HG03457 (cell line): ENCODE results near the gene HOXB2.

ENCODE experiments used
- ATAC-seq: cut with Tn5 transposase; IDR thresholded peaks from one replicate; pipeline ENCODE4 v1.9.1; 2021; ENCODE audit warnings: moderate number of reproducible peaks; ENCODE audit not compliant: unreplicated experiment

Gene HOXB2

DNA sequence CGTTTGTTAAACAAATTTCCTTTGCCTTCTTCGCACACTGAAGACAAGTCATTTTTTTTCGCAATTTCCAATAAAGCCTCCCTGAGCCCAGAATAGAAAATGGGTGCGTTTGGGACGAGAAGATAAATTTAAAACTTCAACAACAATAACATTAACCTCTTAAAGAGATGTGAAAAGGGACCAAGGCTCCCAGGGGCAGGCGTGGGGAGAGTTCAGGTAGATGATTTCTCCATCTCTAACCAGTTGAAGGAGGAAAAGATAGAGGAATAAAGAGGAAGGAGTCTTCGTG is 34.5 kb upstream of the HOXB2 start:
- no peak for ATAC-seq

DNA sequence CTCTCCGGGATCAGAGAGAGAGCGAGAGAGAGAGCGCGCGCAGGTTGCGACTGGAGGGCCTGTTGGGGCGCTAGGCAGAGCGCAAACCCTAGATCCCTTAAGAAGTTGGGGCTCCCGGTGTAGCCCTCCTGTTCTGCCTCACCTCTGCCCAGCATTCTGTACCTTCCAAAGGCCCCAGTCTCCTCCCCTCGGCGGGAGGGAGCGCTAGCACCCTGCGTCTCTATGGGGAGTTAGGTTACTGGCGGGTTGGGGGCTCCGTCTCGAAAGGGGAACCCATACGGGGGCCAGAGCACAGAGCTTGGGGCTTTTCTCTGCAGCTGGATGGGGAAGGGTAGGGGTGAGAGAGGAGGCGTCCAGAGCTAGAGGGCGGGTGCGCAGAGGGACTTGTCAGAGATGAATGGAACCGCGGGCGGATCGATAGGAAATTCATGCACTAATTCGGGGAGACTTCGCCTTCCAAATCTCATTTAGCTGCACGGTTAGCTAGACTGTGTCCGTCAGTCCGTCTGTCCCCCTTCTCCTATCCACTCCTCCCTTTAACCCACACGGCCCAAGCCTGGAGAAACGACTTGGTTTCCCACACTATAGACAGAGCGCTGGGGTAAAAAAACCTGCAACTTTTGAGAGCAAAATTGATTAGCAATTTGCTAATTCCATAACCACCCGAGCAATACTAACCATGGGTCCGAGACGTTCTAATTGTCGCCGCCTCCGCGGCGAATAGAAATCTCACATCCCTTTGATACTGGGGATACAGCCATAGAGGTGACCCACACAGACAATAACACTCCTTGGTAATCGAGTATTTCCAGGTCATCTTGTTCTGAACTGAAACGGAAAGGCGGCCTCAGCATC is 33.9 kb upstream of the HOXB2 start:
- ATAC-seq = no peak

DNA sequence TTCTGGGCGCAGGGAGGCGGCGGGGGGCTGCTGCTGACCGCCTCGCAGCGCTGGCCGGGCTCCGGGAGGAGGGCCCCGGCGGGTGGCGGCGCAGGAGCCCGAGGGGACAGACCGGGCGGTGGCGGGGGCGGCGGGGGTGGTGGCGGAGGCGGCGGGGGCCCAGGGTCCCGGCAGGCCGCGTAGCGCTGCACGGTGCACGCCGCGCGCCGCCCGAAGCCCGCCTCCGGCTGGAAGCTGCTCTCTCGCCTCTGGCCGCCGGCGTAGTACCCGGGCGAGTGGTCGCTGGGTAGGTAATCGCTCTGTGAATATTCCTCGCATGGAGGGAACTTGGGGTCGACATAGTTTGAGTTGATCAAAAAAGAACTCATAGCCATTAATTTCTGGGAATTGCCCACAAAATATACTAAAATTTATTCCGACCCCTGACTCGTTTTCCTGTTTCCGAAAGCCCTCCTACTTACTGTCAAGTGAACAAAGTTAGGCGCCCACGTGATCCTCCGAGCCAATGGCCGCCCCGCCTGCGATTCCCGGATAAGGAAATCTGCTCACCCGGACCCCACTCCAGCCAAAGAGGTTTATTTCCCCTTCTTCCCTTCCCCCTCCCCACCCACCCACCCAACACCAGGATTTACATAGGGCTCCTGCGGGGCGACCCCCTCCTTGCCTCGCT is 33.2 kb upstream of the HOXB2 start, which contains the start of gene HOXB4:
HOXB4 (minus strand) TSS at position 405 of the 670 bp plus-strand sequence; CDS start at position 374, 31 bp downstream.
- ATAC-seq = no peak

DNA sequence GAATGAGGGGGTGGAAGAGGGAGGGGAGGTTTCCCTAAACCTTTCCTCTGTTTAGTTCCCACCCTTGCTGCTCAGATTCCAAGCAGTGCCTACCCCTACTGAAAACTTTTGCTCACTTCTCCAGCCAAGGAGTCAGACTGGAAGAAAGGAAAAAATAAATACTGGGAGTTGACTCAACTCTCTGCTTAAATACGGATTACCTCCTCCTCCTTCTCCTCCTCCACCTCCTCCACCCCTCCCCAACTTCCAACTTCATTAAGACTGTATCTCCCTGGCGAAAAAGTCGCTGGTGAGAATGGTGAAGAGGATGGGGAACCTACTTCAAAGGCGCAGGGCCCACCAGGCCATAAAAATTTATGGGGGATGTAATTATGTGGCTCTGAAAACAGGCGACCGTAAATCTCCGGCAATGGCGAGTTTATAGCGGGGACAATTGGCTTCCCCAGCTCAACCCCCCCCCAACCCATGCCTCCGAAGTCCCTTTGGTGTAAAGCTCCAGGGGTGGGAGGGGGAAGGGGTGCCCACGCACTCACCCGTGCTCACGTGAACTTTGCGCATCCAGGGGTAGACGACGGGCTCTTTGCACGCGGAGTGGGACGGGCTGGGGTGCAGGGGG is 32.5 kb upstream of the HOXB2 start:
- ATAC-seq = no peak

DNA sequence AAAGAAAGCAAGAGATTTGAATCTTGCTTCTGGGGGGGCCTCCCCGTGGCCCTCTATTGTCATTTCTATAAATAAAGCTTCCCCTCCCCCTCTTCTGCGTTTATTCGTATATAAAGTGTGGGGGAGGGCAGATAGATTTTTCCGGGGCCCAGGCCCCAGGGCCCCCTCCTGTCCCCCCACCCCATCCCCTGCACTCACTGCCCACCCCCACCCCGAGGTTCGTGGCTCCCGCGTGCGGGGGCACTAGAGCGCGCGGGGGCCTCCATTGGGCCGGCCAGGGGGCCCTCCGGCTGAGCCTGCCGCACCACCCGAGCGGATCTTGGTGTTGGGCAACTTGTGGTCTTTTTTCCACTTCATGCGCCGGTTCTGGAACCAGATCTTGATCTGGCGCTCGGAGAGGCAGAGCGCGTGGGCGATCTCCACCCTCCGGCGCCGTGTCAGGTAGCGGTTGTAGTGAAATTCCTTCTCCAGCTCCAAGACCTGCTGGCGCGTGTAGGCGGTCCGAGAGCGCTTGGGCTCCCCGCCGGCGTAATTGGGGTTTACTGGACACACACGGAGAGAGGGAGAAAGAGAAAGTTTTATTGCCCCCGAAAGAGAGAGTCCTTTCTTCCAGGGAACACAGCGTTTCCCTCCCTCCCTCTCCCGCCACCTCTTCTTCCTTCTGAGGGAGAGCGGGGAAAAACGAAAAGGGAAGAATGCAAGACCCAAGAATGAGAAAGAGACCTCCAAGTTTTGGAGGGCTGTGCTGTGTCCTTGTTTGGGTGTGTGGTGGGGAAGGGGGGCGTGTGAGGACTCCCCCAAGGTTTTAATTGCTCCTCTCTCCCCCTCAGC is 31.8 kb upstream of the HOXB2 start:
- ATAC-seq = no peak

DNA sequence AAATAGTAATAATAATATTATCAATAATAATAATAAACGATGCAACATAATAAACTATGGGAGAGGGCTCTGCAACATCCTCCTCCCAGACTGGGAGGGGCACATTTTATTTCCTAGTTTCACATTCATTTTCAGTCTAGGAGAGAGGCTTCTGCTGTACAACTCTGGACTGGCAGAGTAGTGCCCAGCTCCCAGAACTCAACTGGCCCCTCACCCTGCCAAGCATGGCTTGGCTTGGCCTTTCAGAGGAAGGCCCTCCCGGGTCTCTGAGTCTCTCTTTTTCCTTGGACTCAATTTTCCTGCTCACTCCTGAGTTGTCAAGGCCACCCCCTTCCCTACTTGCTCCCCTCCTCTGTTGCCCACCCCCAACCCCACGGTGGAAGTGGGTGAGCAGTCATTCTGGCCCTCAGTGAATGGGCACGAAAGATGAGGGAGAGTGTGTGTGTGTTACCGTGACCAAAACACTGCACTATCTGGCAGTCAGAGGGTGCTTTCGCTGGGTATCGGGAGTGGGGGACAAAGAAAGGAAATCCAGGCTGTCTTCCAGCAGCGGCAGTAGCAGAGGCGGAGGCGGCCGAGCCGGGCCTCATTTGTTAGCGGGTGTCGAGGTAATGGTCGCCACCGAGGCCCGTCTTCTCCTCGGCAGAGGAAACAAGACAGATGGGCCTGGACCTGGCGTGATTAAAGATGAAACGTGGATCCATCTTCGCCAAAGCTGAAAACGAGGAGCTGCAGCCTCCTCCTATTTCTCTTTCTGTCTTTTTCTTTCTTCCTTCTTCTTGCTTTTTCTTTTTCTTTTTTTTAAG is 31.0 kb upstream of the HOXB2 start:
- ATAC-seq = no peak

DNA sequence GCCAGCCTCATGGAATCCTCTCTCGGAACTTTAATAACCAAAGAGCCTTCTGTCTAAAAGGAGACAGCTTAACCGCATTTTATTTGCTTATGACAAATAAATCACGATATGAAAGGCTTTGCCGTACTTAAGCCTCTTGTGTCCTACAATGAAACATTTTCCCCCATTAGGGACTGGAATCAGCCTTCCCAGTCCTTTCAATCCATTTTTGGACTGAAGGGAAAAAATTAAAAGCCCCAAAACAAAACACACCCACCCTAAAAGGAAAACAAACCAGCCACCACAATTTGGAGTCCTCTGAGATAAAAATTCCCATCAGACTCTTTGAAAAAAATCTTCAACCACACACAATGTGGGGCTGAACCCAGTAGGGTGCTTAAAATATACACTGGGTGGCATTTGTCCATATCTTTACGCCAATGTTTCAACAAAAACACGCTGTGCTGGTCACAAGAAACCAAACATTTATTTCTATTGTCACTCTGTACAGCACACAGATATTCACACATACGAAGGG is 30.2 kb upstream of the HOXB2 start:
- no peak for ATAC-seq

DNA sequence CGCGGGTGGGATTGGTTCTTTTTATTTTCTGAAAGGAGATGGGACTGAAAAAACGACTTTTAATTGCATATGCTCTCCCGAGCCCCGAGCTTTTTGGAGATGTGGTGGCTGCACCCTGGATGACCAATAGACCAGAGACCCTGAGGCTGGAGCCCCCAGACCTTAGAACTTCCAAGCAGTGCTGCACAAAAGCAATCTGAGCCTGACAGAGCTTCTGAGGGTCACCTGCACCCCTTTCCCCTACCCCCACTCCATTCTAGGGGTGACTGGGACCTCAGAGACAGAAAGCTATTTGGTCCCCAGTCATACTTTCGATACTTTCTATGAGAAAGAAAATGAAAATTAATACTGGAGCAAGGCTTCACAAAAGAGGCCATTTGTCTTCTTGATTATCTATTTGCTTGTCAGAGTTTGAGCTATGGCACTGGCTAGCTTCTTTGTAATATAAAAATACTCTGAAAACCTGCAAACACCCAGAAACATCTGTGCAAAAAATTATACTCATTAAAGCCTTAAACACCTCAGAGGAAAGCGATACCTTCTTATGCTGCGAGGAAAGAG is 29.7 kb upstream of the HOXB2 start:
- no peak for ATAC-seq

DNA sequence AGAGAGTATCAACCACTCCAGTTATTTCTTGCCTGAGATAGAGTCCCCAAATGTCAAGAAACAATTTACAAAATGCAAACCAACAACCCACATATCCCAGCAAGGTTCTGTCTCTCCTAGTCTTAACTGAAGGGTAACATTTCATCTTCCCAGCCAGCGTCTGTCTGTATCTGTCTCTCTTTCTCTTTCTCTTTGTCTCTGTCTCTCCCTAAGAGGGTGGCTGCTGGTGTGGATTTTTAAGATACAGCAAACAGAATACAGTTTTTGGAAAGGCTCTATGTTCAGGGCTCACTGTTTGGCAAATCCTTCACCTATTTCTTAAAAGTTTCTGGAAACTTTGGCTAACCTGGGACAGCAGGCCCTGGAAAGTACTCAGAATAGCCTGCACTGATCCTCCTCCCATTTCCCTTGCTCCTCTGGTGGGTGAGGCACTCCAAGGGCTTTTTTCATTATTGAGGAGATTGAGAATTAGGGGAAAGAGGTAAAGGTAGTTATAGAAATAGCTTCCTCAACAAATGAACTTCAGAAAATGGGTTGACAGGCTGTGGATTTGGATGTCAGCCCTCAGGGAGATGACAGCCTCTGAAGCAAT is 27.0 kb upstream of the HOXB2 start:
- ATAC-seq = no peak

DNA sequence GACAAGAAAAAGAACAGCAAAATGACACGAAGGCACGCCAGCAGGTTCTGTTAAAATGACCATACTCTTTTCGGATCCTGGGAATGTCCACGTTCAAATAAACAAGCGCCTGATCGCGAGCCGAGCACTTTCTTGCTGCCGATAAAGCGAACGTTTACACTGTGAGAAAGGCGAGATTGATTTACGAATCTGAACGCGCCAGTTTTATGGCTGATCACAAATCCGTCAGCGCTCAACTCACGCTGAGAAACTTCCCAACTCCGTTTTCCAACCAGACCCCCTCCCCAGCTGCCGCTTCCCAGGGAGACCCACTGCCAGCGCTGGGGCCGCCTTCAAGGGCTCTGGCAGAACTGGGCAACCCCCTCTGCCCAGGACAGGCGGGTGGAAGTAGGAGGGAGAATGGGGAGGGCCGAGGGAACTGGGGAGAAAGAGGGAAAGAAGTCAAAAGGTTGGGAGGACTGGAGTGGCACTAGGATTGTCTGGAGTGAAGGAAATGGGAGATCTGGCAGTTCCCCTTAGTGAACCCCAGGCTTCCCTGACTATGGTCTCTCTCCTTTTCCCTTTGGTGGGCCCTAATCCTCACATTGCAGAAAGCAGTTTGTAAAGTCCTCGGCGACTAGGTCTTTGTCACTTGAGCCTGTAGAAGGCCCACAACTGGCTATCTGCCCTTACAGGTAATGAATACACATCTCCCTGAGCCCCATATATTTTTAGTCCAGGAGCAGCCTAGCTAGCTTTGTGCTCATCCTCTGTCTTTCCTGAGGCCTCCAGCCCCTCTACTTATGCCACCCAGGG is 26.3 kb upstream of the HOXB2 start:
- no peak for ATAC-seq

DNA sequence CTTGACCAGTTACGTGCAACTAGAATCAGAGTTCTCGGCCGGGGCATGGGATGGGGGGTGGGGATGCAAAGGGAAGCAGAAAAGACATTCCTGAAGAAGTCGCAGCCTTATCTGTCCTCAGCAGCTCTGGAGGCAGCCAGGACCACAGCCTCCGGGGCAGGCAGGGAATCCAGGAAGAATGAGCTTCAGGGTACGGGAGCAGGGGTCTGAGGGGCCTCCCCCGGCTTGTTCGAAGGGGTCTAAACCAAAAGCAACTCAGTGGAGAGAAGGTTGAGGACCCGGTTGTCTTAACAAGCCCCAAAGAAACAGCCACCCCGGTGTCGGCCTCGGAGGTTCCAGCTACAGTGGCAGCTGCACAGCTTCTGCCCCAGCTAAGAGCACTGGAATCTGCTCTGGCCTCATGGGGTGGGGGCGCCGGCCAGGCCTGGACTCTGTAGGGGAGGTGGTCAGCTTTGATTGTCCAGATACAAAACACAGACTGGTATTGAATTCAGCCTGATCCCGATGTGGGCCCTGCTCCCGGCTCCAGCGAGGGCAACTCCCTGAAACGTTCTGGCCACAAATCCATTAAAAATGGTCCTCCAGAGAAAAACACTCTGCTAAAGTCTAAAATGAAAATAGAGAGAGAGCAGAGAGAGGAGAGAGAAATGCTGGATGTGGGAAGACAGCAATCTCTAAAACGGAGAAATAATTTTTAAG is 25.6 kb upstream of the HOXB2 start:
- no peak for ATAC-seq

DNA sequence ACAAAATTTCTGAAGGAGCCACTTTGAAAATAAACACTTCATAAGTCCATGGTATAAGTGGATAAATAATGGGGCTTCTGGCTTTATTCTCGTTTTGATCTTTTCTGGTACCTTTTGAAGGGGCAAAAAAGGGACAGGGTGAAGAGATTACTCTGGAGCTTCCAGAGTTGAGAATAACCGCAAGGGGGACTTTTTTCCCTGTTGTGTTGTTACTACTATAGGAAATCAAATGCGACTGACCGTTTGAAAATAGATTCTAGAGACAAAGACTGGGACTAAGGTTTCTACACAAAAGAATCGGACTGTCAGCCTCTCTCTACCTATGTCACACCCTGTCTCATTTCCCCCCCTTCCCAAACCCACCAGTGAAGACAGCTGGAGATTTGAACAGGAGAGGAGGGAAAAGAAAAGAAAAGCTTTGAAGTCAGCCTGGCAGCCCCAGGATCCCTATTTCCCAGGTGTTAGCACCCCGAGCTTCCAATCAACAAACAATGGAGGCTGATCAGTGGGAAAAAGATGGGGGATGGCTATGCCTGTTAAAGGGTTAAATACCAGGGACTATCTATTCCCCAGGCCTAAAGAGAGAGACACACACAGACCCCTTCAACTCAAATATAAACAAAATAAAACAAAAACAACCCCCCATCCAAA is 24.9 kb upstream of the HOXB2 start:
- ATAC-seq = no peak

DNA sequence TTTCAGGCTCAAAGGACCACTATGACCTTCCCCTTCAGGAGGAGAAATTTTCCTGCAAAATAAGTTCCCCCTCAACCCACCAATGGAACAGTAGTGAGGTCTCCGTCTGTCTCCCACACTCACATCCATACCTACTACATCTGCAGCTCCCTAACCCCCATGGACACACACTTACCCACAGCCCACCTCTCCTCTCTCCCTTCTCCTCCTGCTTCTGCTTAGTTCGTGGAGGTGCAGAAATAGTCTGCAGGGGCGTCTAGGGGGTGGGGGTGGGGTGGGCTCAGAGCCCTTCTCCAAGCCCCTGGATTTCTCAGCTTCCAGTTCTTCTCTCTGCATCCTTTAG is 24.3 kb upstream of the HOXB2 start:
- no peak for ATAC-seq

DNA sequence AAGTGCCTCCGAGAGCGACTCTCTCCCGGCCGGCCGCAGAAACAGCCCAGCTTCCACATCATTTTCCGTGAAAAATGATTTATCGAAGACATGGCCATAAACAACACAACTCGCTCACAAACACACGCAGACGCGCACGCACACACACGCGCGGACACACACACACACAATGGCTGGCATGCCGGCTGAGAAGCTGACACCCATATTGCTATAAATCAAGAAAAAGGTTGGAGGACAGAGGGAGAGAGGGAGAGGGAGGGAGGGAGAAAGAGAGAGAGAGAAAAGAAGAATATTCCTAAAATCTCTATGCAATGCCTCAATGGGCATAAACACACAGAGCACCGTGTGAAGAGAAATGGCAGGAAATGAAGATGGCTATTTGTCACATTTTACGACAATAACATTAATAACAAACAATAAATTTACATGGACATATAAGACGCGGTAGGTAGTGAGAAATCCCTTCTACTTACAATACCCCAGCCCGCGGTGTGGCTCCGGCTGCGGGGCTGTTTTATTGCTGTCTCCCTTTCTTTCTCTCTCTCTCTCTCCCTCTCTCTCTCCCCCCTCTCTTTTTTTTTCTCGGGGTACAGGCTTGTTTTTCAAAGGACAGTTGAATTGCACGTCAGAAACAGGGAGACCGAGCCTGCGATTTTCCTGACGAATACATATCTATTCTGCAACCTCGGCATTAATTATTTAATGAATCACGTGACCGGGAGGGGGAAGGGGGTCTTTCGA is 23.8 kb upstream of the HOXB2 start:
- ATAC-seq = no peak

DNA sequence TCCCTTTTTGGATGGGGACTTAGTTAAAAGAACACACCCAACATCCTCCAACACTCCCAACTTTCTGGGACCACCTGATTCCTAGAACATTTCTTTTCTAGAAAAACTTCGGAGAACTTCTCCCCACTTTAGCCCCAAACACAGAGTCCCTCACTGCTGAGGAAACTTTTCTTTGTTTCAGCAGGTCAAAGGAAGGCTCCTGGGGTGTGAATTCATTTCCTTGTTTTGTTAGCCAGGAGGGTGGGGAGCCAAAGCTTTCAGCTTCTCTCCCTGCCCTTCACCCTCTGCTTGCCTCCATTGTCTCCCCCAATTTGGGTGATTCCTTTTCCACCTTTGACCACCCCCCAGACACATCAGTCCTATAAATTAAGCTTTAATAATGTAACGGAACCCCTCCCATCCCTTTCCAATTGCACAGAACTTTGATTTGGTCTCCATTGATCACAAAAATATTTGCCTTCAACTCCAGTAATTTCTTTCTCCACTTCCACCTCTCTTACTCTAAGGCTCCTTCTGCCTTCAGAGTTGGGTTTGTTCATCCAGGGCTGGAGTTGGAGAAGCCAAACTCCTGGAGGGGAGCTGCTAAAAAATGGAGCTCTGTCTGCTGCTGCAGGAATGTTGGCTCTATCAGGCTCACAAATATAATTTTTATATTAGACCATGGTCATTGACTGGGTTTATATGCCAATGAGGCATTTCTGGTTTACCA is 22.9 kb upstream of the HOXB2 start:
- no peak for ATAC-seq

DNA sequence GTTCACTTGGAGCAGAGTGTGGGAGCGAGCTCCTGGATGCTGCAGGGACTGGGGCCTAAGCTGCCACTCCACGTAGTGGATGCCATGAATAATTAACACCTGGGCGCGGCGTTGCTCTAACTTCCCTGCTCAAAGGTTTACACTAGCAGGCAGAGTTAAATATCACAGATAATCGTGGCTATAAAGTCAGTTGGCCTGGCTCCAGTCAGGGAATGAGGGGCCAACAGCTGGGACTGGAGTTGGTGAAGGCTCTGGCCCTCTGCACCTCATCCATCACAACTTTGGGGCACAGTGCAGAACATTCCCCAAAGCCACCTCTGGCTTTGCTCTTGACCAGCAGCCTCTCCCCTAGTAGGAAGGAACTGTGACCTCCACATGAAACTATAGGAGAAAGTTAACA is 22.3 kb upstream of the HOXB2 start:
- no peak for ATAC-seq
